Activated CD4-positive, alpha-beta T cell treated with anti-CD3 and anti-CD28 coated beads, Interleukin-2, amount 50 U/mL, for 1 hour (primary cell): ENCODE measurements around the gene TMEM163.
"Not testable (repeated sequence)": the region's sequence is repeated elsewhere in the genome, so short reads cannot be mapped to it uniquely, and the experiment has no call there.

ENCODE experiments used
- DNase-seq: peaks from one replicate; pipeline ENCODE4 v3.0.0-alpha.2; 2020

Gene TMEM163

DNA sequence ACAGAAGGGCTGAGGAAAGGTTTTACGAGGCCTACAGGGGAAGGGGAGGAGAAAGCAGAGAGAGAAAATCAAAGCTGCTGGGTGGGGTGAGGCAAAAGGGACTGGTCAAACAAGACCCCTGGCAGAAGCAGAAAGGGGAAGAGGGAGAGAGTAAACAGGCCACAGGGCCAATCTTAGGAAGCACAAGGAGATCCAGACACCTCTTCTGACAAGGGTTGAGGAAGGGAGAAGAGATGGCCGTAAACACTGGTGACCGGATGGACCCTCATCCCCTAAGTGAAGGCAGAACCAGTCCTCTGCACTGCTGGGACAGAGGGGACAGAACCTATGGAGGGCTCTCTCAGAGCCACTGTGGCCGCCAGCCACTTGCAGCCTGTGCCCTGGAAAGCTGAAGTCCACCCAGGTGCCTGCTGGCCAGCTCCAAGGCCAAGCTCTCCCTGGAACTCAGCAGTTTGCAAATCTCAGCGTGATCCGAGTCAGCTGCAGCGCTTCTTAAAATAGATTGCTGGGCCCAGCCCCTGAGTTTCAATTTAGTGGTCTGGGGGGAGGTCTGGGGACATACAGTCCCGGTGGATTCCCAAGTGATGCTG is 108.8 kb downstream of the TMEM163 start:
- no peak for DNase-seq

DNA sequence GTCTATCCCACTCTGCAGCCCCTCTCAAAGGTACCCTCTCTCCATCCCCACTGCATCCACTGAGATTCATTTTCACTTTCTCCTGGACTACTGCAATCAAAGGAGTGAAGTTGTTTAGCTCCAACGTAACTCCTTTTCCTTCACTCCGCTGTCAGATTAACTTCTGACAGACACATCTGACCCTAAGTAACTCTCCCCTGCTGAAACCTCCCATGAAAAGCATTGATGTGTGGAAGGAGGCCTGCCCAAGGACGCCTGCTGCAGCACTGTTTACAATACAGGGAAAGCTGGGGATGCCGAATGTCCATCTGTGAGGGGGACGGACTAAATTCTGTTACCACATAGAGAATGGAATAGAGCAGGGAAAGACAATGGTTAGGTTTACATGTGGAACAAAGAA is 114.8 kb downstream of the TMEM163 start:
- DNase-seq = no peak

DNA sequence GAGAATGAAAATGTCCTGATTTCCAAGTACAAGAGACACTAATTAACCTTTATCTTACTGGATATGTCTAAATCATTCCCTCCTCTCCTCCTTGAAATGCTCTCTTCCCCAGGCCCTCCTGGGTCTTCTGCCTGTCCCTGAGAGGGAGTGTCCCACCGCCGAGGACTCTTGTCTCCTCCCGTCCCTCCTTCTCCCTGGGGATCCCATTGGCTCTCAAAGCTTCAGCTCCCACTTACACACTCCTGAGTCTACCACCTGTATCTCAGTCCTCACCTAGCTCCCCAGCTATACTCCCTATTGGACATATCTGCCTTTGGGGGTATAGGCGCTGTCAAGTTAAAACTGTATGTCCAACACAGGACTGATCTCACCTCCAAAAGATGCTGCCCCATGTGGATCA is 116.1 kb downstream of the TMEM163 start:
- DNase-seq = no peak

DNA sequence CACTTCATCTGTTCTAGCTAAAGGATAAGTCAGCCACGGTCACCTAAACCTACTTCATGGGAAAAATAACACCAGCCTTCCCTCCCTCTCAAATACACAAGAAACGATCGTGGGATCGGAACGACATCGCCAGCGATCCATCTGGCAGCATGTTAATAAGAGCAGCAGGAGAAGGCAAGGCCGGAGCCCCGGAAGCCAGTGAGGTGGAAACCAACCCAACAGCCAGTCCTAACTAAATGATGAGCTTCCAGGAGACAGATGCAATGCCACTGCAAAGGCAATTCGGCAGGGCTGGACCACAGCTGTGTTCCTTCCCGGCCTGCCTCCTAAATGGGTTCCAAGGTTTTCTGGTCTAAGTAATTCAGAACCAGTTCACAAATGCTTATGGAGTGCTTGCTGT is 117.5 kb downstream of the TMEM163 start:
- no peak for DNase-seq

DNA sequence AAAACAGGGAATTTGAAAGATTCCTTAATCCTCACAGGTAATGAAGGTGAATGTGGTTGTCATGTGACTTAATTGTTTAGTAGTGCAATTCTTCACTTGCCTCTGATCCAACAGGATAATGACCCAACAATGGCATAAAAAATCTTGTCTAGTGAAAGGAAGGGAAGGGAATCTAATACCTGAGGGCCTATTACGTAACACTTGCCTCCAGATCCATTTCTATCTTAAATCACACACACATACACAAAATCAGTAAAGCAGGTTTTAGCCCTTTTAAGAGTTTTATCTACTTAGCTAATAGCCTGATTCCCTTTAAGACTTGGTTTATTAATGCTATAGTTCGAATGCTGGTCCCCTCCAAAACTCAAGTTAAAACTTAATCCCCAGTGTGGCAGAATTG is 118.6 kb downstream of the TMEM163 start:
- no peak for DNase-seq

DNA sequence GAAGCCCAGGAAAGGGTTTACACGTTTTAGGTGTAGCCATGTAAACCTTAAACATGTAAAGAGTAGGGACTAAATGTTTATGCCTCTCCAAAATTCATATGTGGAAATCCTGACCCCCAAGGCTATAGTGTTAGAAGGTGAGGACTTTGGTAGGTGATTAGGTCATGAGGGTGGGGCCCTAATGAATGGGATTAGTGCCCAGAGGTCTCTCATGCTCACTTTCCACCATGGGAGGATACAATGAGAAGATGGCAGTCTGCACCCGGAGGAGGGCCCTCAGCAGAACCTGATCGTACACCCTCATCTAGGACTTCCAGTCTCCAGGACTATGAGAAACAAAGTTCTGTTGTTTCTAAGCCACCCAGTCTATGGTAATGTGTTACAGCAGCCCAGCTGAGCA is 119.6 kb downstream of the TMEM163 start:
- no peak for DNase-seq

DNA sequence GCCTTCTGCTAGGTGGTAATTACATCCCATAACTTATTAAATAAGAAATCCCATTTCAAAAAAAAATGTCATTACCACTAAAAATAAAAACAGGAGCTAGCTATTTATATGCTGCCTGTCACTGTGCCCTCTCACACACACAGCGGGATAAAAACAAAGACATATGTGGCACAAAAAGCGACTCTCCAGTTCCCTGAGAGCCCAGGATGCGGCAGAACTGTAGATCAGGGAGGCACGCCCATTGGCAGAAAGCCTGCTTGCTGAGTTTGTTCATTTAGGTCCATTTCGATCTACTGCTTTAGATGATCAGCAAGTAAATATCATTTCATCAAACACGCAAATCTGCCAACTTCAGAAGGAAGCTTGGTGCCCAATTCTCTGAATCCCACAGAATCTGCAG is 124.4 kb downstream of the TMEM163 start:
- DNase-seq = no peak

DNA sequence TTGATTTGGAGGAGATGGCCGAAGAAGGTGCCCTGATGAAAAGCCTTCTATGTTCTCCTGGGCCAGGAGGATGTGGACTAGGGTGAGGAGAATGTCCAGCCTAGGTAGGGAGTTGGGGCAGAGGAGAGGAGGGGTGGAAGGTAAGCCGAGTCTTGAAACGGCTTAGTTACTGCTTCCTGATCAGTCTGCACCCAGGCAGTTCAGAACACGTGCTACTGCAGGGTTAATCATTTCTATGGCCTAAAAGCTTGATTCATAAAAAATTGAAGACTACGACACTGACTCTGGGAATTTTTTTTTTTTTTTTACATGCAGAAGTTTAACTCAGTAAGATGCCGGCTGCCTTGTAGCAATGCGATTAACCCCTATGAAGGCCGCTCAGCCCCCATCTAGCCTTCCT is 125.3 kb downstream of the TMEM163 start:
- DNase-seq = no peak

DNA sequence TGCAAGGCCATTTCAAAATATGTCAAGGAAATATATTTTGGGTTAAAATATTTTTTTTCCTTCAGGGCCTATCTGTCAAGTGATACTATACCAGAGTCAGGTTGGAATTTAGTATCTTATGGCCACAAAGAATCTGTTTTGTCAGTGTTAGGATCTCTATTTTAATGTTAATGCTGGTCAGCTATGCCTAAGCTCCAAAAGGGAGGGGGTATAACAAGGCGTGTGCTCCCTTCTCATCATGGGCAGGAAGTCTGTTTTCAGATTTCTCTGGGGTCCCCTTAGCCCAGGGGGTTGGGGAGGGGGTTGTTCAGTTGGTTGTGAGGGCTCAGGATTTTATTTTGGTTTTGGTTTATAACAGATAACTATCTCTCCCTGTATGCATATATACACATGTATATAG is 126.4 kb downstream of the TMEM163 start:
- no peak for DNase-seq

DNA sequence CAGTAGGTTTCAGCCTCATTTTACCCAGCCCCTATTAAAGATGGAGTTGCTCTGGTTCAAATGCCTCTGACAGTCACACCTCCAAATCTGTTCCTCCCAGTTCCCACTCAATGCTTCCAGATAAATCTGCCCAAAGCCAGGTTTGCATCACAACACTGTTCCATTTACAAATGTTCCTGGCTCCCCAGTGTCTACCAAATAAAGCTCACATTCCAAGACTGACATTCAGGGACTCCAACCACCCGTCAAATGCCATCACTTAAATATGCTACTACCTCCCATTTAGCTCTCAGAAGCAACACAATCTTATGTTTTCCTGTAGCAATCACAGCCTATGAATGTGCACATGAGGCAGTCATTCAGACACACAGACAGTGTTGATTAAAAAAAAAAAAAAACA is 127.3 kb downstream of the TMEM163 start:
- DNase-seq = no peak

DNA sequence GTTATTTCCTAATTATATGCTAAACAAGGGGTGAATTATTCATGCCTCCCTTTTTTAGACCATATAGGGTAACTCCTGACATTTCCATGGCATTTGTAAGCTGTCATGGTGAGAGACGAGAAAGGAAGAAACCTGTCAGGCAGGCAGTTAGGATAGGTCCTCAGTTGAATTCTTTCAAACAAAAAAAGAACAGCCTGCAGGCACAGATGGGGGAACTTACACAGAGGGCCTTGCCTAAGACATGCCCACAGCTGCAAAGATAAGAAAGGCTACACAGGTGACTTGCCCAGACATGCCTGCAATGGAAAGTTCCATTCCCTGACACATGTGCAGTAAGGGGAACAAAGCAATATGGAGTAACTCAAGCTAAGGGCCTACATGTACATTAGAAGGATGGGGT is 128.1 kb downstream of the TMEM163 start:
- no peak for DNase-seq

DNA sequence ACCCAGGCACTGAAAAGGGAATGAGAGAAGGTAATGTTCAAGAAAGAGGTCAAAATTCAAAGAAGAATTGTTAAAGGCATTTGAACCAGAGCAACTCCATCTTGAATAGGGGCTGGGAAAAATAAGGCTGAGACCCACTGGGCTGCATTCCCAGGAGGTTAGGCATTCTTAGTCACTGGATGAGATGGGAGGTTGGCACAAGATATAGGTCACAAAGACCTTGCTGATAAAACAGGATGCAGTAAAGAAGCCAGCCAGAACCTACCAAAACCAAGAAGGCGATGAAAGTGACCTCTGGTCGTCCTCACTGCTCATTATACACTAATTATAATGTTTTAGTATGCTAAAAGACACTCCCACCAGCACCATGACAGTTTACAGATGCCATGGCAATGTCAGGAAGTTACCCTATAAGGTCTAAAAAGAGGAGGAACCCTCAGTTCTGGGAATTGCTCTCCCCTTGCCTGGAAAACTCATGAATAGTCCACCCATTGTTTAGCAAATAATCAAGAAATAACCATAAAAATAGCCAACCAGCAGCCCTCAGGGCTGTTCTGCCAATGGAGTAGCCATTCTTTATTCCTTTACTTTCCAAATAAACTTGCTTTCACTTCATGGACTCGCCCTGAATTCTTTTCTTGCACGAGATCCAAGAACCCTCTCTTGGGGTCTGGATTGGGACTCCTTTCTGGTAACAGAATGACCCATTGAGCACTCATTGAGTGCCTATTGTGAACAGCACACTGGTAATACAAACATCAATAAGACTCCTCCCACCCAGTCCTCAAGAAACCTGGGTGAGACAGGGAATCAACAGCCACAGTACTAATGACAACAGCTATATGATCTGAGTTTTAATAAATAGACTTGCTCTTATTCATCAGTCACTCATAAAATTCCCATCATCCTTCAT is 129.4 kb downstream of the TMEM163 start:
- DNase-seq = not testable (repeated sequence)

DNA sequence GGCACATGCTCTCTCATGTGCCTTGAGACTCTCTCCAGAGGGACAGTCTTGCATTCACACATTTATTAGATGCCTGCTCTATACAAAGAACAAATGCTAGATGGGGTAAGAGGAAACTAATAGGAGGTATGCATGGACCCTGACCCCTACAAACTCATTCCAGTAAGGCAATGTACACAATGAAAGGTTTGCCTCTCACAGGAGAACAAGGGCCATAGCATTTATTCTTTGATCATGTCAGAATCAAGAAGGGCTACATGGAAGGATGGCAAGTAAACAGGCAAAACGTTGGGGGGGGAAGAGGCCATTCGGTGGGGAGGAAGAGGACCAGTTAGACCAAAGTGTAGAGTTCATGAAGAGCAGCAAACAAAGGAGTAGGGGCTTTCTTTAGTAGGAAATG is 130.2 kb downstream of the TMEM163 start:
- no peak for DNase-seq

DNA sequence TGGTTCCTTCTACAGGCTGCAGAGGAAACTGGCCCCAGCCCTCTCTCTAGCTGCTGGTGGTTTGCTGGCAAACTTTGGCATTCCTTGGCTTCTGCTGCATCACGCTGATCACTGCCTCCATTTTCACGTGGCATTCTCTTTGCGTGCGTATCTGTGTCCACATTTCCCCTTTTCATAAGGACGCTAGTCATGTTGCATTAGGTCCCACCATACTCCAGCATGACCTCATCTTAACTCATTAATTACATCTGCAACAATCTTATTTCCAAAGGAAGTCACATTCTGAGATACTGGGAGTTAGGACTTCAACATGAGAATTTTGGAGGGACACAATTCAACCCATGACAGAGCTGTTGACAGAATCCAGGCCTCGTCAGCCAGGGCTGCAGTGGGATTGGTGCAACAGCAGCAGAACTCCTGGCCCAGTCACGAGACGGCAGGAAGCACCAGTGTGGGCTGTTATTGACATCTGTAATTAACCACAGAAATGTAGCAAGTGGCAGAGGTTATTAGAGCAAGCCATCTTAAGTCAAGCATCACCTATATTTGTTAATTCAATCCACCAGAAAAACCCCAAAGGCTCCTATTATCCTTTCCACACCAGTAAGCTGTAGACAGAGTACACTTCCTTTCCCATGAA is 132.4 kb downstream of the TMEM163 start:
- DNase-seq = no peak

DNA sequence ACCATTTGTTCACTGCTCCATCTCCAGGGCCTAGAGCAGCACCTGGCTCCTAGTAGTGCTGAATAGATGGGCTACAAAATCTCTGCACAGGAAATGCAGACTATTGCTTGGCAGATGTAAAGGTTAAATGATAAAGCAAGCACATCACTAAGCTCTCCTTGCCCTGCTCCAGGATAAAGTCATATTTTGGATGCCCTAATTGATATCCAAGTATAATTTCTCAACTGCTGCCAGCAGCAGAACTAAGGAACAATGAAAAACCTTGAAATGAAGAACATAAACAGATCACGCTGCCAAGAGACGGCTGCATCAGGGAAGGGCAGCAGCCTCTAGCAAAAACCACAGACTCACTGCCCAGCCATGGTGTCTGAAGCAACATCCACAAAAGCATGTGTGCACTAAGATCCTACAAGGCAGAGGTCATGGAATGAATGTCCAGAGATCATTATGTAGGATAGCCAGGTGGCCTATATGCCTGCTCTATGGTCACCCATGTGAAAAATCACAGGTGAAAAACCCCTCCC is 134.7 kb downstream of the TMEM163 start:
- DNase-seq = no peak

DNA sequence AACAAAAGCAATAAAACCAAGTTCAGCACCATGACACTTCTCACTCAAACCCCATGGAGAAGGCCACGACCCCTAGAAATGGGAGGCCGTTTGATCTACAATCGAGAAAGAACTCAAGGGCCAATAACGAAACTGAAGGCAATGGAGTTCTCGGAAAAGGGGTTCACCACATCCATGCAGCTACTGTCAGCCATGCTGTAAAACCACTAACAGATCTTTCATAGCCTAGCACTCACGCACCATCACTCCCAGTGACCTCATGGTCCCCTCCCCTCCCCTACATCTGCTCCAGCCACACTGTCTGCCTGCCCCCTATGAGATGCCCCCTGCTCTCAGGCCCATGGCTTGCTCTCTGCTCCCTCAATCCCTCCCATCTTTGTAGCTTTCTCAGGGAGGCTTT is 135.3 kb downstream of the TMEM163 start:
- DNase-seq = no peak

DNA sequence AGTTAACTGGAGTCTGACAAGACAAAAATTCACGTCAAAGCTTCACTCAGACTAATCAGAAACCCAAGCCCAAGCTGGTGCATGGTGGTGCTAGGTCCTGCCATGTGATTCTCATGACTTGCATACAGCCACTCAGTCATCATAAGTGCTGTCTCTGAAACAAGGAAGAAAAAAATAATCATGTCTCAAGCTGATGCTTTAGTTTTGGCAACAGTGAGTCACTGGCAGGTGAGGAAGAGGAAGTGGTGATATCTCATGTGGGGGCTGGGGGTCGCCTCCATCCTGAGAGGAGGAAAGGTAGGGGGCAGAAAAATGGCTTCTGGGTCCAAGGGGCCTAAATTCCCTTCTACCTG is 136.3 kb downstream of the TMEM163 start:
- DNase-seq = no peak

DNA sequence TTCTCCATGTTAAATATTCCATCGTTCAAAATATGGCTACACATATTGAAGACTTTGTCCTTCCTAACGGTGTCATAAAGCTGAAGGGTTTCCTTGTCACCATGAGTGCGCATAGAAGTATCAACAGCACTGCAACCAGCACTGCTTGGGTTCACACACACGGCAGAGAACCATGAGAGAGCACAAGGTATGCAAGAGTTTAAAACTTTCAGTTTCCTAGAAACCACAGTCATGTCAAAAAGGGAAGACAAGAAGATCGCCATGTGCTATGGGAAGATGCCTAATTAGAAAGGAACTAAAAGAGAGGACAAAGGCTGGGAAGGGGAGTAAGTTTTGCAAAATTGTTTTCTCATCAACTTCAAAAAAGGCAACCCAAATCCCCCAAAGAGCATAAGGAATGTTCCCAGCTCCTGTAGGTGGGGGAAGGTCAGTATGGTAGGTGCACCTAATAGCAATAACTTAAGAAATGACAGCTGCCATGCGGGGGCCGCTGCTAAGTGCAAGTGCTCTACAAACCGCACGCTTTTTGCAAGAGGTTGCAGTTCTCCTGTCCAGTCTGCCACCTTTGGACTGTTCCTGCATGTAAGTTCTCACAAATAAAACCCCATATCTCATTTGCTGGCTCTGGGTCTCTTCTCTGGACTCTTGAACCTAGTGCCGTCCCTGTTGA is 136.8 kb downstream of the TMEM163 start:
- no peak for DNase-seq

DNA sequence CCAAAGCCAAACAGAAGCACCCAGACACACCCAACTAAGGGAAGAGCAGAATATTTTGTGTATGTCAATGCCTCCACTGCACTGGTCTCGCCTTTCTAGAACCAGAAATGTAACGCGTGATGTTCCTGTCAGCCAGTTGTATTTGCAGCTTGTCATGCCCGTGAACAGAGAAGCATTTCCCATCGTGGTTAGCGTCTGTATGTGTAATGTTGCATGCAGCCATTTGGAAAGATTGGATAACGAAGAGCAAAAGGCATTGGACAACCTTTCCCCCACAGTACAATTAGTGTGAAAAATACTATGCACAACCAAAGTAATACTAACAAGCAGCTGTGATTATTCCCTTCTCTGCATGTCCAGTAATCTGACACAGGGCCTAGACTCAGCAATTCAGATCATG is 140.5 kb downstream of the TMEM163 start:
- no peak for DNase-seq

DNA sequence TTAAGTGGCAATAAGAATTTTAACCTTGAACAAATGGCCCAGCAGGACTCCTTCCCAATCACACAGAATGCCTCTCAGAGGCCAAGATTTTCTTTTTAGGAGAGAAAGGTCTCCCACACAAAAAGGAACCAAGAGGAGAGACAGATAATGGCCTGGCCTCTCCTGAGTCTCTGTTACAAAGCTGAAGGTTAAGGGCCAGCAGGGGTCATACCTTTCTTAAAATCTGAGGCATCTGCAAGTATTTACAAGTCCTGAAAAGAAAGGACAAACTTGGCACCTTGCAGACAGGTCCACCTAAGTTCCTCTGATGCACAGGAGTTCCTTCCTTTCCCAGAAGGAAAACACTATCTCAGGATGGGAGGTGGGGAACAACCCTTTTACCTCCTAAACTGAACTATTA is 142.3 kb downstream of the TMEM163 start:
- peak; percentile 2 for DNase-seq

DNA sequence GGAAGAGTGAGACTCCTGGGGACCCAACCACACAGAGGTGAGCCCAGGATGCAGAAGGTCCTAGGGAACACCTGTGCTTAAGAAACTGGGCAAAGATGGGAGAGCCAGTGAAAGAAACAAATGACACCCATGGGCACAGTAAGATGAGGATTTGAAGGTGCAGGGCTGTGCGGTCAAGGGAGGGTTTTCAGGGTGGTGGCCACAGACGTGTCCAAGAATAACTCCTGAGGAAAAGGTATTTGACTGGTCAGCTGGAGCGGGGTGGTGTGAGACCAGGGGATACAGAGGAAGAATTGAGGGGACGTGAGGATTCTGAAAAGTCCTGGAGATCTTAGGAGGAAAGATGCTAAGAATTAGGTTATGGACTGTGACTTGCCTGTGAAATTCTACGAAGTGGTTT is 142.9 kb downstream of the TMEM163 start:
- no peak for DNase-seq

DNA sequence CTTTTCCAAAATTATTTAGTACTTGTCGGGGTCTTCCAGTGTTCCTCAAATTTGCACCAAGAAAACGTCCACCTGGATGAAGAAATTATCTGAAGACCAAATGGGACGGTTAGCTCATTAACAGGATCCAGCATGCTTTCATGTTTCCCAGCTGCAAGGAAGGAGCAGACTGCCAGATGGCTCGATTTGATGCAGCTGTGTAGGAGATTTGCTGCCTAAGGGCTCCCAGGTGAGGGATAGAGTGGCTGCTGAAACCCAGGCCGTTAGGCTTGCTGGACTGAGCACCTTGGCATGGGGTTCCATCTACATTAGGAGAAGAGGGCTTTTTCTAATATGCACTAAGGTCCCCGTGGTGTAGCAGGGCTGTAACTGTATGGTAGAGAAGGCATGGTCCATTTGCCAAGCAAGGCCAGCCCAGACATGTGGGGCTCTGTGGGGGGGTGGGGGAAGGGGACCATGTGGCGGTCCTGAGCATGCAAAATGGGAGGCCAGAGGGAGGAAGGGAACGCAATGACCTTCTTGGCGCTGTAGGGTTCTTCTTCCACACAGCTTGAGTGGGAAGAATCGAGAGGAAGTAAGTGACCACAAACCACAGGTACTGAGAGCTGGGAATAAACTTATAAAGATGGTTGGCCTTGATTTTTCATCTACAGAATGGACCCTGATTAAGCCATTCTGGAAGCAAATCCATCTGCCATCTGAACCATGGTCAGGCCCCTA is 144.0 kb downstream of the TMEM163 start:
- no peak for DNase-seq

DNA sequence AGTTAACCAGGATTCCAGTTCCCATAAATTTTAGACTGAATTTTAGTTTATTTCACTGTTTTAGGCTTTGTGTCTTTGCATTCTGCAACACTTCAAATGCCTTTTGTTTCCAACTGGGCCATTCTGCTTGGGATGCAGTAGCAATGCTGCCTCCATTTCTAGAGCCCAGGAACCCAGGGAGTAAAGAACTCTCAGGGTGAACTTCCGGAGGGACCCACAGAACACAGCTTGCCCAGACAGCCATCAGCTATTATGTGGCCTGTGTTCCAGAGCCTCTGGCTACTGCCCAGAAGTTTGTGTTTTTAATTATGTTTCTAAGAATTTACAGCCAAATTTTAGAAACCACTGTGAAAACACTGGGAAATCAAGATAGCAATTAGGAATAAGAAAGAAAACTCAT is 145.1 kb downstream of the TMEM163 start:
- no peak for DNase-seq
